Keratinocyte (primary cell): ENCODE results near the gene NOP9. TPM values are rescaled to one million over a fixed set of nuclear protein-coding genes. Genes with fewer than 3 reads are reported as not detected.

ENCODE experiments used
- DNase-seq: peaks from one replicate; pipeline ENCODE4 v3.0.0-alpha.2; 2011; ENCODE audit warnings: low read depth, missing footprints, low spot score
- FAIRE-seq: peaks from 2 replicates; lab custom pipeline; 2011; peaks lifted over from hg19 to GRCh38; lab: Jason Lieb, UNC
- H2AFZ ChIP-seq: 2 replicates; pipeline ENCODE4 v1.6.0; 2012; ENCODE audit warnings: low read length, control low read depth, inconsistent platforms; ENCODE audit not compliant: control insufficient read depth
- H3K27ac ChIP-seq: 2 replicates; pipeline ENCODE4 v1.5.1; 2011; ENCODE audit warnings: low read length; ENCODE audit not compliant: control insufficient read depth, insufficient read depth
- H3K27me3 ChIP-seq: 3 replicates; pipeline ENCODE4 v1.6.0; 2011; ENCODE audit warnings: low read length; ENCODE audit not compliant: control insufficient read depth, insufficient read depth; ENCODE audit errors: extremely low read depth
- H3K36me3 ChIP-seq, 2 experiments: 2 replicates in 1 of 2; 3 replicates in 1 of 2; pipeline ENCODE4 v1.5.1; 2011; ENCODE audit warnings: low read length in 2 of 2, mild to moderate bottlenecking in 1 of 2; ENCODE audit not compliant: control insufficient read depth in 2 of 2, insufficient read depth in 2 of 2; ENCODE audit errors: extremely low read depth in 1 of 2
- H3K4me1 ChIP-seq: 3 replicates; pipeline ENCODE4 v1.5.1; 2011; ENCODE audit warnings: low read length; ENCODE audit not compliant: control insufficient read depth, insufficient read depth; ENCODE audit errors: extremely low read depth
- H3K4me2 ChIP-seq: 3 replicates; pipeline ENCODE4 v1.6.0; 2011; ENCODE audit warnings: low read depth, low read length; ENCODE audit not compliant: control insufficient read depth, insufficient read depth; ENCODE audit errors: extremely low read depth
- H3K4me3 ChIP-seq, 3 experiments: fragments of 200-600 bp in 1 of 3; sonication (generic) in 1 of 3; 2 replicates in 2 of 3; 3 replicates in 1 of 3; pipeline ENCODE4 v1.5.1; 2011 to 2016; ENCODE audit warnings: low read length in 3 of 3, mild to moderate bottlenecking in 3 of 3, control low read depth in 2 of 3, inconsistent platforms in 1 of 3, low read depth in 1 of 3, mixed read lengths in 1 of 3, mixed run types in 1 of 3, moderate library complexity in 1 of 3; ENCODE audit not compliant: control insufficient read depth in 2 of 3, insufficient read depth in 2 of 3; ENCODE audit errors: extremely low read depth in 1 of 3
- H3K79me2 ChIP-seq: 2 replicates; pipeline ENCODE4 v1.6.0; 2012; ENCODE audit warnings: low read length; ENCODE audit not compliant: control insufficient read depth, insufficient read depth
- H3K9ac ChIP-seq: 3 replicates; pipeline ENCODE4 v1.6.0; 2011; ENCODE audit warnings: low read length; ENCODE audit not compliant: control insufficient read depth, insufficient read depth; ENCODE audit errors: extremely low read depth
- H3K9me1 ChIP-seq: 3 replicates; pipeline ENCODE4 v1.6.0; 2011; ENCODE audit warnings: low read length; ENCODE audit not compliant: control insufficient read depth, insufficient read depth; ENCODE audit errors: extremely low read depth
- H3K9me3 ChIP-seq: 2 replicates; pipeline ENCODE4 v1.5.1; 2012; ENCODE audit warnings: low read depth, low read length; ENCODE audit not compliant: control insufficient read depth
- H4K20me1 ChIP-seq: 3 replicates; pipeline ENCODE4 v1.6.0; 2011; ENCODE audit warnings: low read length; ENCODE audit not compliant: control insufficient read depth, insufficient read depth; ENCODE audit errors: extremely low read depth
- CTCF ChIP-seq, 3 experiments: IDR thresholded peaks in 1 of 3; conservative IDR thresholded peaks in 1 of 3; optimal IDR thresholded peaks in 1 of 3; 2 replicates in 2 of 3; 3 replicates in 1 of 3; pipeline versions ENCODE3 to v1.5.1; 2011; ENCODE audit warnings: low read length in 3 of 3, mild to moderate bottlenecking in 3 of 3, moderate library complexity in 2 of 3, control low read depth in 1 of 3, inconsistent platforms in 1 of 3; ENCODE audit not compliant: insufficient read depth in 2 of 3; ENCODE audit errors: extremely low read depth in 1 of 3
- EZH2 ChIP-seq: IDR thresholded peaks from one replicate; pipeline ENCODE4 v1.6.1; 2012; ENCODE audit warnings: inconsistent platforms, mild to moderate bottlenecking, low read length, moderate library complexity
- dilution Hi-C: fragments of 300-500 bp; cut with MboI; formaldehyde crosslinking; loops from one replicate; pipeline ENCODE4 v1.7.0; 2020; ENCODE audit warnings: low sequenced_read_pairs; ENCODE audit not compliant: extremely low pct_ligation_motif_present
- polyA plus RNA-seq, 5 experiments: library from polyadenylated mRNA; depleted of rRNA in 3 of 5; stranded (reverse) in 3 of 5; stranded (forward) in 1 of 5; unstranded in 1 of 5; fragments of >200 nt; gene quantifications; 1 replicate in 1 of 5; 2 replicates in 3 of 5; 3 replicates in 1 of 5; pipeline versions ENCODE4 v1.2.1 to v1.2.3, GENCODE V29; 2011 to 2012; ENCODE audit warnings: missing spikeins in 2 of 5, low read depth in 1 of 5, low replicate concordance in 1 of 5

Gene NOP9
- polyA plus RNA-seq, 1 donor (not counting 4 experiments of a cell fraction or from before 2014, with no cell fraction given), result 19.9 TPM

- peak; percentile 57 for FAIRE-seq
Observed at GRCh38 chr14:24311837-24312615, 12.4 kb downstream of the NOP9 start.

GRCh38 chr14:24312736-24313507 lies 13.3 kb downstream of the NOP9 start:
- no peak for FAIRE-seq
- Histone ChIP-seq H3K9me3 (no peaks in the 10 kb centered on the region), H3K9ac (no peak overlapping the region), H3K27me3 (no peaks in the 10 kb centered on the region), H3K4me2 (no peak overlapping the region), H3K4me3 (no peak overlapping the region), H2AFZ (no peak overlapping the region), H3K36me3 (peaks cover 7 to 14% of the 10 kb centered on the region in 2 experiments), H3K9me1 (peaks cover 2% of the 10 kb centered on the region), H3K27ac (no peak overlapping the region), H4K20me1 (no peaks in the 10 kb centered on the region), H3K79me2 (peaks cover 4% of the 10 kb centered on the region), H3K4me1 (peaks cover 79% of the 10 kb centered on the region)
- dilution Hi-C loops, result no loop called here
- no peak for DNase-seq
- TF ChIP-seq EZH2 (no peak), CTCF (optimal IDR thresholded peaks at IDR 0.05 in 1 of 3, IDR thresholded peaks at IDR 0.05 in 1 of 3, conservative IDR thresholded peaks at IDR 0.05 in 1 of 3; ENCODE audit: extremely low read depth in 1 of 3, insufficient read depth in 2 of 3, low read length in 3 of 3) (no peak)

More at GRCh38 chr14:24311837-24312615, 12.4 kb downstream of the NOP9 start:
- Histone ChIP-seq H3K4me1 (peaks cover 73% of the 10 kb centered on the region), H3K27me3 (no peaks in the 10 kb centered on the region), H3K27ac (peak overlapping the region; percentile 18), H3K4me2 (peak overlapping the region; percentile 88), H3K9me3 (no peaks in the 10 kb centered on the region), H3K9ac (peak overlapping the region; percentile 36), H3K79me2 (peaks cover 4% of the 10 kb centered on the region), H4K20me1 (no peaks in the 10 kb centered on the region), H3K9me1 (peaks cover 2% of the 10 kb centered on the region), H3K36me3 (peaks cover 12 to 23% of the 10 kb centered on the region in 2 experiments), H2AFZ (no peak overlapping the region), H3K4me3 (peak overlapping the region in 2 of 3 experiments; percentile 19 to 31)
- dilution Hi-C loops, result no loop called here
- DNase-seq, result no peak
- TF ChIP-seq EZH2 (no peak), CTCF (optimal IDR thresholded peaks at IDR 0.05 in 1 of 3, IDR thresholded peaks at IDR 0.05 in 1 of 3, conservative IDR thresholded peaks at IDR 0.05 in 1 of 3; ENCODE audit: extremely low read depth in 1 of 3, insufficient read depth in 2 of 3, low read length in 3 of 3) (no peak)
